ENCODE results near the gene ADAMTS9.

DNA sequence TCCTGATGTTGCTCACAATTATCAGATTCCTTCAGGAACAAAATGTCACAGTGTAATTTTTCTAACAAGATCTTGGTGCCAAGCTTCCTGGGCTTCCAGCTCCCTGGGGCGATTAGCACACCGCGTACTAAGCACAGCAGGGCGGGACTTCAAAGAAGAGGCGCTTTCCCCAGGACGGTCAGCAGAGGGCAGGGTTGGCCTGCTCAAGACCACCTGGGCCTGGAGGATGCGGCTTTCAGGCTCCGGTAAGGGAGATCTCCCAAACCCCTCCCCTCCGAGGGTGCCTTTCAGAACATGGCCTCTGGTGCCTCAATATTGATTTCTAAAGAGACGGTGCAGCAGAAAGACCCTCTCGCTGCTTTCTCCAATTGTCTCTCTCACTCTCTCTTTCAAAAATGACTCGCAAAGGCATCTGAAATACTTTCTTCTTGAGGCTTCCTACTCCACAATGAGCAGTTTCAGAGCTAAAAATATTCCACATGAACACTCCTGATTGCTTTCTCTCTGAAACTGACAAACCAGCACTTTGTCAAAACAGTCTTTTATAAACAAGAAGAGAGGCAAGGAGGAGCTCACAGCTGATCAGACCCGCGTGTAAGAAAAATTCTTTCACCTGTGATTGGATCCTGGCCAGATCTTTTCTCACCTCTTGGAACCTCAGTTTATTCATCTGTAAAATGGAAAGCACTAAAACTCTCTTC, 154.0 kb downstream of the ADAMTS9 start:
- TF ChIP-seq, protein P1, sequence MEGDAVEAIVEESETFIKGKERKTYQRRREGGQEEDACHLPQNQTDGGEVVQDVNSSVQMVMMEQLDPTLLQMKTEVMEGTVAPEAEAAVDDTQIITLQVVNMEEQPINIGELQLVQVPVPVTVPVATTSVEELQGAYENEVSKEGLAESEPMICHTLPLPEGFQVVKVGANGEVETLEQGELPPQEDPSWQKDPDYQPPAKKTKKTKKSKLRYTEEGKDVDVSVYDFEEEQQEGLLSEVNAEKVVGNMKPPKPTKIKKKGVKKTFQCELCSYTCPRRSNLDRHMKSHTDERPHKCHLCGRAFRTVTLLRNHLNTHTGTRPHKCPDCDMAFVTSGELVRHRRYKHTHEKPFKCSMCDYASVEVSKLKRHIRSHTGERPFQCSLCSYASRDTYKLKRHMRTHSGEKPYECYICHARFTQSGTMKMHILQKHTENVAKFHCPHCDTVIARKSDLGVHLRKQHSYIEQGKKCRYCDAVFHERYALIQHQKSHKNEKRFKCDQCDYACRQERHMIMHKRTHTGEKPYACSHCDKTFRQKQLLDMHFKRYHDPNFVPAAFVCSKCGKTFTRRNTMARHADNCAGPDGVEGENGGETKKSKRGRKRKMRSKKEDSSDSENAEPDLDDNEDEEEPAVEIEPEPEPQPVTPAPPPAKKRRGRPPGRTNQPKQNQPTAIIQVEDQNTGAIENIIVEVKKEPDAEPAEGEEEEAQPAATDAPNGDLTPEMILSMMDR (IDR thresholded peaks at IDR 0.05) = peak; percentile 61 to 94 (median 89)
- TF ChIP-seq POLR2A (IDR thresholded peaks at IDR 0.05) = no peak

All from heart left ventricle (tissue), 13 donors.